Large intestine (tissue), 3 donors: ENCODE data around the gene BLOC1S1. TPM values are rescaled to one million over a fixed set of nuclear protein-coding genes. Genes with fewer than 3 reads are reported as not detected.

Experiments used
- DNase-seq, 2 donors: peaks; one replicate each; pipeline versions ENCODE4 v3.0.0 to v3.0.0-alpha.2; 2013
- H3K27ac ChIP-seq: one replicate; pipeline ENCODE4 v1.5.1; 2013; ENCODE audit warnings: low read length
- H3K27me3 ChIP-seq: 2 replicates; pipeline ENCODE4 v1.6.1; 2013; ENCODE audit warnings: low read length; ENCODE audit not compliant: control insufficient read depth, insufficient read depth
- H3K36me3 ChIP-seq: 2 replicates; pipeline ENCODE4 v1.6.1; 2013; ENCODE audit warnings: low read length; ENCODE audit not compliant: control insufficient read depth, insufficient read depth
- H3K4me1 ChIP-seq: one replicate; pipeline ENCODE4 v1.6.1; 2013; ENCODE audit warnings: low read length; ENCODE audit not compliant: control insufficient read depth, insufficient read depth
- H3K4me3 ChIP-seq: one replicate; pipeline ENCODE4 v1.5.1; 2013; ENCODE audit warnings: low read length
- H3K9me3 ChIP-seq: one replicate; pipeline ENCODE4 v1.6.1; 2013; ENCODE audit warnings: mild to moderate bottlenecking, low read depth, low read length, moderate library complexity; ENCODE audit not compliant: control insufficient read depth
- WGBS: methylation state at CpG from one replicate; pipeline ENCODE4 v1.1.5; 2013; ENCODE audit warnings: low lambda C conversion rate; ENCODE audit not compliant: insufficient coverage; 5-methylcytosine and 5-hydroxymethylcytosine counted together
- polyA plus RNA-seq: library from polyadenylated mRNA; unstranded; fragments of 120-200 nt; gene quantifications from one replicate; pipeline ENCODE4 v1.2.1, GENCODE V29; 2013

The BLOC1S1 gene
- polyA plus RNA-seq, 1 donor, result 144 TPM

DNA sequence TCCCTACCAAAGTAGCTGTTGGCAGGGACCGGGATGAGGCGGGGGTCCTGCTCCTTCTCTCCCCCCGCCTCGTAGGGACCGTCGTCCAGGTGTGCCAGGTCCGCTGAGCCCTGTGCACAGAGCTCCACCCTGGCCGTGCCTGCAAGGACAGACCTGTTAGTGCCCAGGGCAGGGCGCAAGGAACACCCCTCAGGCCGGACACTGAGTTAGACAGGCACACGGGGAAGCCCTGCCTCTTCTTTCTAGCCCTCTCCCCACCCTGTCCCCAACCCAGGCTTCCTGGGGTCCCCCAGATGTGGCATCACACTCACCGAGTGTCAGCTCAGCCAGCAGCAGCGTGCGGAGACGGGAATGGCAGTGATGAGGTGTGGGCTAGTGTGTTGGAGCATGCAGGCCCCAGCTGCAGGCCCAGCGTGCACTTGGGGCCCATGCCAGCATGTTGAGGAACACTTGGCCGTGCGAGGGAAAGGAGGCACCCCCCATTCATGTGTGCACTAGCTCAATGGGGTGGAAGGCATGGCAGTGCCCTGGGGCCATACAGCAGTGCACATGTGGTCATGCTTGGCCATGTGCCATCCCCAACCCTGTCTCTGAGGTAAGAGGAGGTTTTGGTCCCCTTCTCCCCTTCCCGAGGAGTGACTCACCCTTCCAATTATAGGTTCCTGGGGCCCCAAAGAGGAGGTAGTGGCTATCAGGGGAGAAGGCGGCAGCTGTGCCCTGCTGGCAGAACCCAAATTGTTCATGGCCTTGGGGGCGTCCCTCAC is 15.4 kb upstream of the BLOC1S1 start:
- no peaks in the 10 kb centered on the region for H3K27me3 ChIP-seq
- no peak overlapping the region for H3K4me3 ChIP-seq
- DNase-seq, result no peak
- WGBS, result no CpG with 5 or more reads among the region's 21 CpGs
- no peaks in the 10 kb centered on the region for H3K9me3 ChIP-seq
- H3K4me1 ChIP-seq, result peaks cover 31% of the 10 kb centered on the region
- H3K27ac ChIP-seq, result no peak overlapping the region
- no peaks in the 10 kb centered on the region for H3K36me3 ChIP-seq

DNA sequence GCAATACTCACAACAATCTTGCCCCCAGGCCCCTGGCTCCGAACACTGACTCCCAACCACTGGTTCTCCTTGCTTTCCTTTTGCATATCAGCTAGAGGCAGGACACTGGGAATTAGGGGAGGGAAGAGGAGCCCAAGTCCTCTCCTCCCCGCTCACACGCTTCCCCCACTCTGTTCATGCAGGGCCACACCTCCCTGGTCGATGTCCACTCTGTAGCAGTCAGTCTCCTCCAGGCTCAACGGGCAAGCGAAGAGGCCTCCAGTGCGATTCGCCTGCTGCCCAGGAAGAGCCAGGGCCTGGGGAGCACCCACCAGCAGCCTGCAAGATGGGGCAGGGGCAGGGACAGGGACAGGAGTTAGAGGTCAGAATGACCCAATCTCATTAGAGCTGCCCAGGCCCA is 13.0 kb upstream of the BLOC1S1 start:
- Histone ChIP-seq H3K4me1 (peaks cover 35% of the 10 kb centered on the region), H3K27me3 (peaks cover 9% of the 10 kb centered on the region), H3K36me3 (no peaks in the 10 kb centered on the region), H3K4me3 (no peak overlapping the region), H3K9me3 (no peaks in the 10 kb centered on the region), H3K27ac (no peak overlapping the region)
- WGBS, result no CpG with 5 or more reads among the region's 8 CpGs
- no peak for DNase-seq

DNA sequence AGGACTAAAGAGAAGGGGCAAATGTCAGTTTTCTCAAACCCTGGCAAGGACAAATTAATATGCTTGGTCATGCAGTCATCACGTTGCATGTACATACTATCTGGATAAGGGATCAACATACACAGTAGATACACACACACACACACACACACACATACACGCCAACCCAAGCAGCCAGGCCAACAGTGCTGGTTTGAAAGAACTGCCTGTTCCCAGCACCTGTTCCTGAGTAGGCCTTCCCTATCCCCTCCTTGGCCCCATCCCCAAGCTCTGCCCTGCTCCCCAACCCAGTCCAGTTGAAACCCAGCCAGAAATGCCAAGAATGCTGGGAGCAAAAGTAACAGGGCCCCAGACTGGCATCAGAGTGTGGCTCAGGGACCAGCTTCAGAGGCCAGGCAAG is 12.6 kb upstream of the BLOC1S1 start:
- H3K27me3 ChIP-seq, result peaks cover 9% of the 10 kb centered on the region
- H3K27ac ChIP-seq, result no peak overlapping the region
- no peak for DNase-seq
- WGBS, result no CpG with 5 or more reads among the region's 2 CpGs
- no peaks in the 10 kb centered on the region for H3K36me3 ChIP-seq
- no peaks in the 10 kb centered on the region for H3K9me3 ChIP-seq
- H3K4me1 ChIP-seq, result peaks cover 35% of the 10 kb centered on the region
- no peak overlapping the region for H3K4me3 ChIP-seq

DNA sequence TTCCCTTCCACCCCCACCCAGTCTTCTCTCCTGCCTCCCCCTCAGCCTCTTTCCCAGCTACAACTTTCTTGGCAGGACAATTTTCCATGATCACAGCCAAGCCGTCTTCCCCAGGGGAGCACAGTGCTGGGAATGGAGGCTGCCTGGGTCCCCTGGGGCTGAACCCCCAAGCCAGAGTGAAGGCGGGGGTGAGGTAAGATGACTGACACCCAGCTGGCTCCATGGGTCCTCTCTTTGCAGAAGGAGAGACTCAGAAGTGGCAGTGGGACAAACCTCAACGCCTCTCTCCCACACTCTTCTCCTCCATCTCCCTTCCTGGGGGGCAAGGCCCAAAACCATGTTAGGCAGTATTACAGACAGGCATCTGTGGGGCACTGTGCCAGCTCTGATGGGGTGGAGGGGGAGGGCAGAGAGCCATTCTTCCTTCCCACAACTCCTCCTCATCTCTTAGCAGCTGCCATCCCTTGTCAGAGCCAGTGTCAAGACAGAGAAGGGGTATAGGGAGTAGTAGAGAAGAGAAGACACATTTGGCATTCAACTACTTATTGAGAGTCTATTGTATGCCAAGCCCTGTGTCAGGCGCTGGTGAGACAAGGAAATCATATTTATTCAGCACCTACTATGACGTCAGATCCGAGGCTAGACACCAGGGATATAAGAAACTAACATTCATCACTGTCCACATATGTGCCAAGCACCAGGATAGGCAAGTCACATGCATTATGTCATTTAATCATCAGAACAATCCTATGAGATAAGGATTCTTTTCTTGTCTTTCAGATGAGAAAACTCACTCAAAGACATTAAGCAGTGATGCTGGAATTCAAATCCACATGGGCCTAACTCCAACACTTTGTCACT is 11.7 kb upstream of the BLOC1S1 start:
- no peak for DNase-seq
- H3K27ac ChIP-seq, result no peak overlapping the region
- WGBS, result no CpG with 5 or more reads among the region's 6 CpGs

DNA sequence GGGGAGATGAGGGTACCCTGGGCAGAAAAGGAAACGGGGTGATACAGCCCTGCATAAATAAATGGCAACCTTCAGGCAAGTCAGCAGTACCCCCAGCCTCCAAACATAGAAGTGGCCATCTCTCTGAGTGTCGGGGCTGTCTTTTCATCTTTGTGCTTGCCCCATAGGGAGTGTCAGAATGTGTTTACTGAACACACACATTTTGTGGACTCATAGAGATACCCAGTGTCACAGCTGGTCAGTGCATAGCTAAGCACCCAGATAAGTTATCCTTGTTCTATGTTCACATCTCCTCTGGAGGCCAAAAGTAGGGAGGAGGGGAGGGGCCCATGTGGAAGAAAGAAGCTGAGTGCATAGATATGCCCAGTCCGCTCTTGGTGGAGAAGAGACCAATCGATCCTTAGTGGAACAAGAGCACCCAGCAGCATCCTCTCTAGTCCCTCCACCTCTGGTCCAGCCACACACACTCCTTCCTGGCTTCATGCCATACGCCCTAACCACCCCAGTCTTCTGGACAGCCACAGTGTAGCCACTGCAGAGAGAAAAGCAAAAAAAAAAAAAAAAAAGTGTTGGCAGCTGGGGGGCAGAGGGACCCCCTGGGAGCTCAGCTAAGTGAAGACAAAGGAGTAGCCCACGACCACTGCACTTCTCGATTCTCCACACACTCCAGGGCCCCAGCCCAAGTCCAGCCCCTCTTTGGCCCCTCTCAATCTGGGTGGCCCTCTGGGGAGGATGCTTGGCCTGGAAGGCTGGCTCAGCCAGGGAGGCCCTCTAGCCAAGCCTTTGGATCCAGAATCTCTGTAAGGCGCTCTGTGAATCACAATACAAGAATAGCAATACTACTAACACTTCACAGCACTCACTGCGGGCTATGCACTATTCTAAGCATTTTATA is 10.8 kb upstream of the BLOC1S1 start:
- no CpG with 5 or more reads among the region's 9 CpGs for WGBS
- Histone ChIP-seq H3K36me3 (no peaks in the 10 kb centered on the region), H3K4me1 (peaks cover 23% of the 10 kb centered on the region), H3K27ac (no peak overlapping the region), H3K27me3 (peaks cover 22% of the 10 kb centered on the region), H3K4me3 (no peak overlapping the region), H3K9me3 (no peaks in the 10 kb centered on the region)
- DNase-seq, result no peak

More for the DNA sequence above, 11.7 kb upstream of the BLOC1S1 start:
- H3K27me3 ChIP-seq, result peaks cover 15% of the 10 kb centered on the region
- H3K4me1 ChIP-seq, result peaks cover 33% of the 10 kb centered on the region
- no peak overlapping the region for H3K4me3 ChIP-seq
- H3K36me3 ChIP-seq, result no peaks in the 10 kb centered on the region
- H3K9me3 ChIP-seq, result no peaks in the 10 kb centered on the region

DNA sequence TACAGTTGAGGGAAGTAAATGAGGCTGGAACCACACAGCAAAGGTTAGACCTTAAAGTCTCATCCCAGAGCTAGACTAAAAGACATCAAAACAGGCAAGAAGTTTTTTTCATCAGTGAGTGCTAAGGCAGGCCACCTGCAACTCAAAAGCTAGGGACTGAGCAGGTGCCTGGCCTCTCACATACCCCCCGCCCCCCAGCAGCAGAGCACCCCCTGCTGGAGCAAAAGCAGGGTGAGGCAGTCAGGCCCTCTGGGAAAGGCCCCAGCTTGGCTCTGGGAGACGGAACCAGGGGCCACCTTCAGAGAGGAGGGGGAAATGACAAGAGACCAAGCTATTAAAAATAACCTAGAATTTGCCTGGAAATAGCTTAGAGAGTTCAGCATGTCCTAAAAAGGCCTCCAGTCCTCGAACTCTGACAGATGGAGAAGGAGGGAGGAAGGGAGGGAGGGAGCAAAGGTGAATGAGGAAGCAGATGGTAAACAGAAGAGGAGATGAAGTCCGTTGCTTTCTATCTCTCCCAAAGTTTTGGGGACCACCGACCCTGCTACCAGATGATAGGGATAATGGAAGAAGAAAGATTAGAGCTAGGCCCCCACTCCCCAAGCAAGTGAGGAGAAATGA is 10.0 kb upstream of the BLOC1S1 start:
- WGBS, result 0% methylated on average over 1 of the region's 5 CpGs
- Histone ChIP-seq H3K27ac (no peak overlapping the region), H3K36me3 (no peaks in the 10 kb centered on the region), H3K4me3 (no peak overlapping the region), H3K27me3 (peaks cover 24% of the 10 kb centered on the region), H3K9me3 (no peaks in the 10 kb centered on the region), H3K4me1 (peaks cover 22% of the 10 kb centered on the region)
- DNase-seq, result no peak

DNA sequence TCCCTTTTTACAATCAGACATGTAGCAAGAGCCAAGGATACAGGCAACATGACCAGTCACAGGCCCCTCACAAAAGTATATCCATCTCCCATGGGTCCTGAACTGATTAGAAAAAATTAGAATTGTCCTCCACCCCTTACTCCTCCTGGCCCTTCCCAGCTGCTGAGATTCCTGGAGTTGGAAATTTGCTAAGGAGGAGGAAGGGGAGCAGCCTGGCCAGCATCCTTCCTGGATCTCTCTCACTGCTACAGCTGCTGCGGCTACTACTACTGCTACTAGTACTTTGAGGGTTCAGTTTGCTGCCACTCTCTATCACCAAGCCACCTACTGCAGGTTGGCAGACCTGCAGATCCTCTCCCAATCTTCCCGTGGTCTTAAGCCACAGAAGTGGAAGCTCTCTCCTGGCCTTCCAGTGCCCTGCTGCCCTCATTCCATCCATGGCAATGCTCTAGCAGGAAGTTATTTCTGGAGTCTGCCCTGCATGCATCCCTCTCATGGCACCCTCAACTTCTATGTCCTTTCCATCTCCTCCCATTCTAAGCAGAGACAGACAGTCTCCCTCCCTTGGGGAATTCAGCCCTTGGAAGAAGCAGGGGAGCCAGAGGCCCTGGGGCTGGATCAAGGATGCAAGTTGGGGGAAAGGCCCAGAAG is 9.2 kb upstream of the BLOC1S1 start:
- peak overlapping the region; percentile 53 for H3K4me3 ChIP-seq
- peaks cover 22% of the 10 kb centered on the region for H3K4me1 ChIP-seq
- no peaks in the 10 kb centered on the region for H3K36me3 ChIP-seq
- no peak for DNase-seq
- H3K27ac ChIP-seq, result no peak overlapping the region
- WGBS, result no CpG with 5 or more reads among the region's 2 CpGs
- H3K27me3 ChIP-seq, result peaks cover 24% of the 10 kb centered on the region
- no peaks in the 10 kb centered on the region for H3K9me3 ChIP-seq

DNA sequence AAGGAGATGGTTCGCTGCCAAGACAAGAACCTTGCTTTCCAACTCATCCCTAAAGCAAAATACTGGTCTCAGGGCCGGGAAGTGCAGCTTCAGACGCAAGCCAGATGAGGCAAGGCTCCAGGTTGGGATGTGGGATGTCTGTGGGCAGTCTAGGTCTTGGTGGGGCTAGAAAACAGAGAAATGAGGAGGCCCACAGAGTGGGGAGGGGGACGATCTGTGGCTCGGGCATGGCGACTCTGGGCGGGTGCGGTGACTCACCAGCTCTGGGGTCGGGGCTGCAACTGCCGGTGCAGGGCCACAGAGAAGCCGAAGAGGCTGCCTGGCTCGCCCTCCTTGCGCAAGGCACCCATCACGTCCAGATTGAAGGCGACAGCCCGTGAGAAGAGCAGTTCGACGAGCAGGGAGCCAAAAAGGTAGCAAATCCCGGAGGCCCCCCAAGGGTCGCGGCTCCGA is 8.6 kb upstream of the BLOC1S1 start:
- Histone ChIP-seq H3K4me3 (peak overlapping the region; percentile 53), H3K4me1 (peaks cover 22% of the 10 kb centered on the region), H3K27ac (no peak overlapping the region), H3K36me3 (no peaks in the 10 kb centered on the region), H3K27me3 (peaks cover 27% of the 10 kb centered on the region), H3K9me3 (no peaks in the 10 kb centered on the region)
- DNase-seq, result no peak
- no CpG with 5 or more reads among the region's 22 CpGs for WGBS

DNA sequence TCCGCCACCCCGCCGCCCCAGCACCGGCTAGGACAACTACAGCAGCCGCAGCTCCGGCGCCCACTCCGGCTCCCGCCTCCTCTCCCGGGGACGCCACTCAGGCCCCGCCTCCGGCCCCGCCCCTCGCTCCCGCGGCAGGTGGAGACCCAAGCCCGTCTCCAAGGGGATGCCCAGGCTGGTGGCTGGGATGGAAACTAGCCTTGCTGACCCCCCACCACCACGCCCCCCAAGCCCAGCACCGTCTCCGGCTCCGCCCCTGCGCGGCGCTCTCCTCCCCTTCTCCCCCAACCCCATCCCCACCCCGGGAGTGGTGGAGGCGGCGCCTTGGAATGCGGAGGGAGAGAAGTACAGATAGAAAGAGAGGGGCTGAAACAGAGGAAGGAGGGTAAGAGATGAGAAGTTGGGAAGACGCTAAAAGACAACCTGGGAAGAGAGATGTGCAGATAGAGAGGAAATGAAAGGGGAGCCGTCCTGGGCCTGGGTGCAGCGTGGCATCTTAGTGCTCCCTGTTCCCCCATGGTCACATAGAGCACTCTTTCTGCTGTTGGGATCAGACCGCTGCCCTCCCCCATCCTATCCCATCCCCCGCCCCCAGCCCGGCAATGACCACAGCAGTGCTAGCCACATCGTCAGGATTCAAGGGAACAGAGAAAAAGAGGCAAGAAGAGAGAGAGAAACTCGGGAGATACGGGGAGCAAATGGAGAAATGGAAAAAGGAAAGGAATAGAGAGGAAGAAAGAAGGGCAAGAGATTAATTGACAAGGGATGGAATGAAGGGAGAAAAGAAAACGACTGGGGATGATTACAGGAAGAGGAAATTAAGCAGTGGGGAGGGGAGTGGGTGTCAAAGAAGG is 7.8 kb upstream of the BLOC1S1 start, which contains the start of gene ITGA7:
Gene ITGA7 (minus strand): TSS at position 64 of the 854 bp plus-strand sequence. CDS start 222 bp downstream, outside the sequence.
- peak in 1 of 2 donors; percentile 46 for DNase-seq
- Histone ChIP-seq H3K4me3 (peak within 1 kb of the TSS; percentile 53), H3K4me1 (peaks cover 20% of the 10 kb centered on the region), H3K27me3 (peaks cover 29% of the 10 kb centered on the region), H3K9me3 (no peaks in the 10 kb centered on the region), H3K36me3 (no peaks in the 10 kb centered on the region), H3K27ac (no peak within 1 kb of the TSS)
- 0% methylated on average over 3 of the region's 39 CpGs for WGBS
